Amniotic epithelial cell (primary cell): ENCODE data around the gene ABCC4.
A peak's percentile ranks its signal among the peaks of the same experiment; 100 is the strongest.

ENCODE experiments used
- DNase-seq: peaks from one replicate; pipeline ENCODE4 v3.0.0-alpha.2; 2010; ENCODE audit warnings: low read depth

Gene ABCC4

GRCh38 chr13:95256091-95256490 is 45.2 kb downstream of the ABCC4 start:
- peak; percentile 96 for DNase-seq

- DNase-seq, result no peak
Measured at GRCh38 chr13:95255072-95255732, 46.0 kb downstream of the ABCC4 start.

- DNase-seq, result no peak
Measured at GRCh38 chr13:95254339-95254738, 46.9 kb downstream of the ABCC4 start.

GRCh38 chr13:95253033-95253432 is 48.2 kb downstream of the ABCC4 start:
- DNase-seq, result no peak

GRCh38 chr13:95251641-95252040 is 49.6 kb downstream of the ABCC4 start:
- peak; percentile 66 for DNase-seq

- no peak for DNase-seq
Measured at GRCh38 chr13:95250961-95251360, 50.3 kb downstream of the ABCC4 start.

- DNase-seq, result no peak
Measured at GRCh38 chr13:95248953-95249352, 52.3 kb downstream of the ABCC4 start.

GRCh38 chr13:95247852-95248251 is 53.4 kb downstream of the ABCC4 start:
- no peak for DNase-seq

GRCh38 chr13:95247171-95247570 is 54.1 kb downstream of the ABCC4 start:
- DNase-seq, result no peak

- no peak for DNase-seq
Measured at GRCh38 chr13:95246292-95247082, 54.8 kb downstream of the ABCC4 start.

- DNase-seq, result no peak
Measured at GRCh38 chr13:95245071-95245470, 56.2 kb downstream of the ABCC4 start.

GRCh38 chr13:95243207-95243606 is 58.0 kb downstream of the ABCC4 start:
- peak; percentile 89 for DNase-seq

GRCh38 chr13:95241321-95241720 is 59.9 kb downstream of the ABCC4 start:
- no peak for DNase-seq

GRCh38 chr13:95239283-95239682 is 62.0 kb downstream of the ABCC4 start:
- peak; percentile 38 for DNase-seq

- DNase-seq, result no peak
Measured at GRCh38 chr13:95237310-95237870, 63.9 kb downstream of the ABCC4 start.

GRCh38 chr13:95236774-95237173 is 64.5 kb downstream of the ABCC4 start:
- DNase-seq, result no peak

GRCh38 chr13:95235974-95236373 is 65.3 kb downstream of the ABCC4 start:
- DNase-seq, result no peak

GRCh38 chr13:95235199-95235756 is 66.0 kb downstream of the ABCC4 start:
- DNase-seq, result no peak

GRCh38 chr13:95234242-95234641 is 67.0 kb downstream of the ABCC4 start:
- no peak for DNase-seq

- DNase-seq, result no peak
Measured at GRCh38 chr13:95233026-95233635, 68.1 kb downstream of the ABCC4 start.

- no peak for DNase-seq
Measured at GRCh38 chr13:95231393-95231792, 69.9 kb downstream of the ABCC4 start.

GRCh38 chr13:95229855-95230254 is 71.4 kb downstream of the ABCC4 start:
- no peak for DNase-seq

GRCh38 chr13:95228130-95228529 is 73.1 kb downstream of the ABCC4 start:
- no peak for DNase-seq
